G401 (cell line): ENCODE data around the gene OR5F1. TPM values are rescaled to one million over a fixed set of nuclear protein-coding genes. Genes with fewer than 3 reads are reported as not detected.

Experiments
- DNase-seq: peaks from one replicate; pipeline ENCODE4 v3.0.0-alpha.2; 2015; ENCODE audit warnings: low spot score
- in situ Hi-C: cut with HindIII; loops from 2 replicates; pipeline ENCODE4 v1.10.0; 2016; ENCODE audit warnings: low sequenced_read_pairs, mixed read lengths
- total RNA-seq: library from RNA; depleted of rRNA; stranded (reverse); fragments of >200 nt; shearing (Covaris generic); gene quantifications from 2 replicates; pipeline ENCODE4 v1.2.3, GENCODE V29; 2014; rRNA removed

OR5F1 gene
- total RNA-seq, result not detected in 2 replicates

DNA sequence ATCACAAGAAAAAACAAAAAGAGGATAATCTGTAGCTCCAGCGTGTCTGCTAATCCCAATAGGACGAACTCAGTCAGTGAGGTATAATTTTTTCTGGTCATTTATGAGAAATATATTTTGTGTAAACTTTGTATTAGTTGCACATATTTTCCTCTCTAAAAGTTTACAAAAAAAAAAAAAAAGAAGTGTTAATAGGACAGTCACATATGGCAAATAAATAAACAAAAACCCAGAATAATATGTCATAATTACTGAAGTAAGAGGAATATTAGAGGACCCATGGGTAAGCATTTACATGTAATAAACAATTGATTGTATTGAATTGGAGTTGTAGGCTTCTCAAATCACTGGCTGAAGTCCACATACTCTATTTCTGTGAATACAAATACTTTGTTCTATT, at the start of gene OR5F1:
Gene OR5F1 (minus strand): TSS at position 101 of the 400 bp plus-strand sequence. CDS start 0 bp downstream, at position 101.
- in situ Hi-C loops, result no loop called here
- no peak for DNase-seq

DNA sequence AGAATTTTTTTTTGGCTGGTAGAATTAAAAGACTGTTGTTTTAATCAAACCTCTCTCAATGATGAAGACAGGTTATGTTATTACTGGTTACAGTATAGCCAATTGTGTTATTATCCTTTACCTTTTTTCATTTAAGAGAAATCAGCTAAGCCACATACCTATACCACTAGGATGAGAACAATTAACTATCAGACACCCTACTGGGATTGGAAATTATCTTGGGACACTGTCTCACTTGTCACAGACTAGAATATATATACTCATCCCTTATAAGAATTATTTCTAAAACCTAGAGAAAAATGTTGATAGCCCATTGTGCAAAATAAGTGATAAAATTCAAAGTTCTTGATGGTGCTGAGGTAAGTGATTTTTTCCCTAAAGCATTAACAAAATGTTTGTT, 32.9 kb upstream of the OR5F1 start, which contains the start of gene OR5AS1:
Gene OR5AS1 (plus strand): TSS at position 301 of the 400 bp plus-strand sequence. CDS start 2,765 bp downstream, outside the sequence.
- DNase-seq, result no peak
- in situ Hi-C loops, result no loop called here

DNA sequence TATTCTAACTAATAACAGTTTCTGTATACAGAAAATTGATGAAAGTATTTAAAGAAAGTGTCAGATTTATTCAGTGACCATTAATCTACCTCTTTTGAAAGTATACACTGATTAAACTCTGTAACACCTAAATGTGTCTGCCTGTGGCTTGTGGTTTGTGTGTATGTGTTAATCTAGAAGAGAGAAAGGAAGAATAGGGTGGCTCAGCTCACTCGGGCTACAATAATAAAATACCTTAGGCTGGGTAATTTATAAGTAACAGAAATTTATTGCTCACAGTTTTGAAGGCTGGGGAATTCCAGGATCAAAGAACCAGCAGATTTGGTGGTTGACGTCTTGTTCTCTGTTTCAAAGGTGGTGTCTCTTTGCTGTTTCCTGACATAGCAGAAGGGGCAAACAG, 19.4 kb upstream of the OR5F1 start:
- no peak for DNase-seq
- in situ Hi-C loops, result no loop called here

- in situ Hi-C loops, result no loop called here
- DNase-seq, result no peak
These were observed 16.3 kb upstream of the OR5F1 start for GRCh38 chr11:56010716-56011115.

DNA sequence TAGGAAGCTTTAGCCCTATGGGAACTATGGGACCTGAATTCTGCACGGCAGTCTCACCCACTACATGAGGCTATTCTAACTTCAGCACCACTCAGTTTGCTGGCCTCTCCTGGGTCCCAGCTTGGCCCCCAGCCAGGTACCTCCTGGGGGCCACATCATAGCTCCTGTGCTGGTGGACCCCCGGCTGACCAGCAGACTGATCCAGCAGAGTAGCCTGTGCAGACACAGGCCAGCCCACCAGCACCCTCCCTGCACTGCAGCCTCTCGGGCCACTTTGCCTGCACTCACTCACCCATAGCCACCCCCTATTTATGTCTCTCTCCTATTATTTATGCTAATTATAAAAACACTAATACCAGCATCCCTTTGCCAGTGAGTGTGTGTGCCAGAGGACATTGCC, 23.5 kb downstream of the OR5F1 start:
- in situ Hi-C loops, result no loop called here

GRCh38 chr11:55969845-55970244, 24.6 kb downstream of the OR5F1 start, which contains the start of gene OR10AG1:
OR10AG1 (minus strand) TSS chr11:55969945; CDS start chr11:55969907, 38 bp downstream.
- in situ Hi-C loops, result no loop called here
- no peak for DNase-seq

More for the DNA sequence above, 23.5 kb downstream of the OR5F1 start:
- no peak for DNase-seq

- in situ Hi-C loops, result no loop called here
- no peak for DNase-seq
These were observed 26.5 kb downstream of the OR5F1 start for GRCh38 chr11:55967914-55968313.

DNA sequence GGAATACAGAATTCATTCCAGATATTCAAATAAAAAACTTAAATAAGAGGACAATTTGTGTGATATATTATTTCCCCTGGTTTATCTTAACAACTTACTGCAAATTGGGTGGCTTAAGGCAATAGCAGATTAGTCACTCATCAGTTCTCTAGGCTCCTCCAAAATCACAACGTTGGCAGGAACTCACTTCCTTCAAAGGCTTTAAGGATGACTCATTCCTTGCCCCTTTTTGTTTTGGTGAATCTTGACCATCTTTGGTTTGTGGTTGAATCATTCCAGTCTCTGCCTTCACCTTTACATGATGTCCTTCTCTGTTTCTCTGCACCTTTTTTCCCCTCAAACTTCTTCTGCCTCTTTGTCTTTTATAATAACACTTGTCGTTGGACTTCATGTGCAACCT, 28.0 kb downstream of the OR5F1 start:
- in situ Hi-C loops, result no loop called here

GRCh38 chr11:55956521-55956920, 37.9 kb downstream of the OR5F1 start:
- in situ Hi-C loops, result no loop called here
- DNase-seq, result no peak

More for the DNA sequence above, 28.0 kb downstream of the OR5F1 start:
- DNase-seq, result no peak

GRCh38 chr11:55949330-55949729, 45.1 kb downstream of the OR5F1 start:
- DNase-seq, result no peak
- in situ Hi-C loops, result no loop called here

Other genes starting within 250 kb of the OR5F1 start
- gene OR5D13, start 221.2 kb downstream of the OR5F1 start, total RNA-seq, result not detected in 2 replicates
- gene OR5D14, start 199.1 kb downstream of the OR5F1 start, total RNA-seq, result not detected in 2 replicates
- not detected in 2 replicates for gene OR5L1, start 183.3 kb downstream of the OR5F1 start, total RNA-seq
- not detected in 2 replicates for gene OR5D18, start 175.0 kb downstream of the OR5F1 start, total RNA-seq
- gene OR5L2, start 167.4 kb downstream of the OR5F1 start, total RNA-seq, result not detected in 2 replicates
- gene OR5D16, start 155.9 kb downstream of the OR5F1 start, total RNA-seq, result not detected in 2 replicates
- gene TRIM51, start 111.3 kb downstream of the OR5F1 start, total RNA-seq, result 0.18 TPM in 1 of 2 replicates, not detected in the other
- gene OR5W2, start 80.0 kb downstream of the OR5F1 start, total RNA-seq, result not detected in 2 replicates
- gene OR5I1, start 58.2 kb downstream of the OR5F1 start, total RNA-seq, result not detected in 2 replicates
- gene OR10AG1, start 24.7 kb downstream of the OR5F1 start, total RNA-seq, result not detected in 2 replicates
- gene OR5AS1, start 33.0 kb upstream of the OR5F1 start, total RNA-seq, result not detected in 2 replicates
- gene OR8I2, start 98.7 kb upstream of the OR5F1 start, total RNA-seq, result not detected in 2 replicates
- not detected in 2 replicates for gene OR8H2, start 109.1 kb upstream of the OR5F1 start, total RNA-seq
- gene OR8H3, start 127.7 kb upstream of the OR5F1 start, total RNA-seq, result not detected in 2 replicates
- not detected in 2 replicates for gene OR8J3, start 145.6 kb upstream of the OR5F1 start, total RNA-seq
- gene OR8K5, start 165.7 kb upstream of the OR5F1 start, total RNA-seq, result not detected in 2 replicates
- gene OR5J2, start 182.0 kb upstream of the OR5F1 start, total RNA-seq, result not detected in 2 replicates
- not detected in 2 replicates for gene OR5T2, start 239.6 kb upstream of the OR5F1 start, total RNA-seq